A549 (cell line): Measurements from ENCODE around the gene SLC17A7. TPM values are rescaled to one million over a fixed set of nuclear protein-coding genes. Genes with fewer than 3 reads are reported as not detected.

Source experiments
- ATAC-seq, 2 experiments: fragments of 200-7000 bp in 1 of 2; fragments of >200 bp in 1 of 2; cut with Nextera tagmentation in 1 of 2; cut with Tn5 transposase in 1 of 2; 3 replicates each; pipeline versions ENCODE4 v1.8.0 to v1.9.1; 2018 to 2020; ENCODE audit warnings: mild to moderate bottlenecking in 1 of 2, moderate library complexity in 1 of 2
- CTCF ChIA-PET: fragments of 300-600 bp; sonication (Branson Sonifier 250); formaldehyde crosslinking; extraction: SDS; loops from one replicate; lab custom pipeline; 2021; ENCODE audit warnings: antibody characterized with exemption, inconsistent platforms; lab: Yijun Ruan, JAX
- POLR2A ChIA-PET: fragments of 350-600 bp; formaldehyde crosslinking; extraction: SDS; loops from one replicate; lab custom pipeline; 2021; ENCODE audit warnings: antibody characterized with exemption, inconsistent platforms; lab: Yijun Ruan, JAX
- DNase-seq, 2 experiments: peaks; one replicate each; pipeline versions ENCODE4 v3.0.0 to v3.0.0-alpha.2; 2011 to 2016; ENCODE audit warnings: low read depth in 1 of 2, low spot score in 1 of 2
- FAIRE-seq: peaks from 2 replicates; lab custom pipeline; 2011; peaks lifted over from hg19 to GRCh38; lab: Jason Lieb, UNC
- H3K27ac ChIP-seq, 2 experiments: fragments of >200 bp; sonication (Bioruptor Twin); formaldehyde crosslinking; 3 replicates each; pipeline ENCODE4 v1.5.1; 2016 to 2017
- H3K4me1 ChIP-seq: fragments of >200 bp; sonication (Bioruptor Twin); formaldehyde crosslinking; 3 replicates; pipeline ENCODE4 v1.6.1; 2016
- H3K4me2 ChIP-seq: fragments of >200 bp; sonication (Bioruptor Twin); formaldehyde crosslinking; 3 replicates; pipeline ENCODE4 v1.6.1; 2016
- H3K4me3 ChIP-seq: fragments of >200 bp; sonication (Bioruptor Twin); formaldehyde crosslinking; 3 replicates; pipeline ENCODE4 v1.5.1; 2016
- H3K9me3 ChIP-seq: fragments of >200 bp; sonication (Bioruptor Twin); formaldehyde crosslinking; 3 replicates; pipeline ENCODE4 v1.6.1; 2016
- CBX8 ChIP-seq: fragments of 200-600 bp; sonication (generic); IDR thresholded peaks from 2 replicates; pipeline ENCODE4 v1.6.1; 2016
- CEBPB ChIP-seq, 2 experiments: fragments of >200 bp in 1 of 2; sonication (Bioruptor Twin) in 1 of 2; formaldehyde crosslinking in 1 of 2; IDR thresholded peaks; 2 replicates each; pipeline ENCODE4 v1.6.1; 2012 to 2016
- CHD4 ChIP-seq: fragments of 200-600 bp; sonication (generic); IDR thresholded peaks from 2 replicates; pipeline ENCODE4 v1.6.1; 2016; ENCODE audit warnings: antibody characterized with exemption, mild to moderate bottlenecking, borderline replicate concordance
- EHF ChIP-seq: fragments of 250-450 bp; sonication (Bioruptor Pico); IDR thresholded peaks from 2 replicates; pipeline ENCODE4 v1.5.0; 2020; ENCODE audit warnings: mild to moderate bottlenecking
- EHMT2 ChIP-seq: fragments of 200-600 bp; sonication (generic); IDR thresholded peaks from 2 replicates; pipeline ENCODE4 v1.6.1; 2016; ENCODE audit warnings: antibody characterized with exemption, low read depth, mild to moderate bottlenecking, moderate library complexity
- ESRRA ChIP-seq: fragments of 150-350 bp; IDR thresholded peaks from 2 replicates; pipeline ENCODE4 v1.6.1; 2014; ENCODE audit warnings: mild to moderate bottlenecking, low read length, borderline replicate concordance
- KDM1A ChIP-seq: fragments of 200-600 bp; sonication (generic); IDR thresholded peaks from 2 replicates; pipeline ENCODE4 v1.6.1; 2016; ENCODE audit warnings: low read depth, mild to moderate bottlenecking
- MAFK ChIP-seq: fragments of 450-650 bp; IDR thresholded peaks from 2 replicates; pipeline ENCODE4 v1.6.1; 2014; ENCODE audit not compliant: partially characterized antibody
- MYC ChIP-seq: IDR thresholded peaks from 2 replicates; pipeline ENCODE4 v1.6.1; 2012; ENCODE audit warnings: mild to moderate bottlenecking, inconsistent platforms, low read length, improper control_type of control experiment, borderline replicate concordance
- NFE2L2 ChIP-seq: fragments of 150-350 bp; conservative IDR thresholded peaks from 2 replicates; pipeline ENCODE4 v1.6.1; 2014; ENCODE audit warnings: low read length
- RARB ChIP-seq: fragments of 250-450 bp; sonication (Bioruptor Pico); IDR thresholded peaks from 2 replicates; pipeline ENCODE4 v1.8.0; 2021; ENCODE audit warnings: mild to moderate bottlenecking, moderate library complexity
- RFX5 ChIP-seq: fragments of 450-650 bp; IDR thresholded peaks from 2 replicates; pipeline ENCODE4 v1.7.1; 2014; ENCODE audit warnings: antibody characterized with exemption, mild to moderate bottlenecking, moderate library complexity
- SMC3 ChIP-seq: fragments of >200 bp; sonication (Bioruptor Twin); formaldehyde crosslinking; IDR thresholded peaks from 3 replicates; pipeline ENCODE4 v1.6.1; 2018; ENCODE audit warnings: inconsistent platforms
- SREBF2 ChIP-seq: fragments of 450-650 bp; IDR thresholded peaks from 2 replicates; pipeline ENCODE4 v1.6.1; 2014; ENCODE audit warnings: mild to moderate bottlenecking, moderate library complexity
- TFCP2L1 ChIP-seq: fragments of 250-450 bp; sonication (Bioruptor Pico); IDR thresholded peaks from 2 replicates; pipeline ENCODE4 v1.5.0; 2021; ENCODE audit warnings: mild to moderate bottlenecking
- ZNF302 ChIP-seq: fragments of 250-450 bp; sonication (Bioruptor Pico); IDR thresholded peaks from 2 replicates; pipeline ENCODE4 v1.9.0; 2021; ENCODE audit warnings: inconsistent platforms, mild to moderate bottlenecking, moderate library complexity
- WGBS: methylation state at CpG from one replicate; pipeline ENCODE4 v1.1.6; 2017; ENCODE audit errors: missing lambda C conversion rate; 5-methylcytosine and 5-hydroxymethylcytosine counted together
- polyA plus RNA-seq, 4 experiments: library from polyadenylated mRNA; depleted of rRNA in 3 of 4; stranded (reverse); fragments of >200 nt; fragmentation: RNase III in 1 of 4; extraction: RNeasy Plus Mini Kit Qiagen cat#74134 plus additional on column Dnase treatment in 1 of 4; gene quantifications; 2 replicates in 3 of 4; 3 replicates in 1 of 4; pipeline ENCODE4 v1.2.3, GENCODE V29; 2011 to 2017
- TF ChIP-seq, protein P1 (sequence below): IDR thresholded peaks from 2 replicates; pipeline ENCODE4 v1.6.1; 2012
- TF ChIP-seq, protein P2 (sequence below): fragments of >200 bp; sonication (Bioruptor Twin); formaldehyde crosslinking; IDR thresholded peaks from 3 replicates; pipeline ENCODE4 v1.5.1; 2016
- TF ChIP-seq, protein P3 (sequence below): fragments of 250-450 bp; sonication (Bioruptor Pico); IDR thresholded peaks from 2 replicates; pipeline ENCODE4 v1.5.0; 2021; ENCODE audit warnings: mild to moderate bottlenecking, moderate library complexity, borderline replicate concordance

The SLC17A7 gene
- polyA plus RNA-seq, 2 of the 4 experiments (the other 2 are of a cell fraction) = 0.39 to 0.48 TPM

GRCh38 chr19:49411681-49412326 lies 29.5 kb downstream of the SLC17A7 start:
- WGBS = 49% methylated on average over 3 of the region's 3 CpGs
- no peak overlapping the region for H3K4me2 ChIP-seq
- no peaks in the 10 kb centered on the region for H3K4me1 ChIP-seq
- no peak for FAIRE-seq
- no peak for ATAC-seq
- DNase-seq = no peak
- no peak overlapping the region for H3K4me3 ChIP-seq
- CTCF ChIA-PET = interaction anchor here (0.6 to 6.8 kb wide), 9 partner anchors 8 to 393 kb away, joined by 3 to 58 read pairs (median 3); partner anchors contain the start of gene GFY
- no peak for TF ChIP-seq TFCP2L1 (CRISPR knock-in tag)
- no peak for TF ChIP-seq ESRRA
- TF ChIP-seq, protein P1, sequence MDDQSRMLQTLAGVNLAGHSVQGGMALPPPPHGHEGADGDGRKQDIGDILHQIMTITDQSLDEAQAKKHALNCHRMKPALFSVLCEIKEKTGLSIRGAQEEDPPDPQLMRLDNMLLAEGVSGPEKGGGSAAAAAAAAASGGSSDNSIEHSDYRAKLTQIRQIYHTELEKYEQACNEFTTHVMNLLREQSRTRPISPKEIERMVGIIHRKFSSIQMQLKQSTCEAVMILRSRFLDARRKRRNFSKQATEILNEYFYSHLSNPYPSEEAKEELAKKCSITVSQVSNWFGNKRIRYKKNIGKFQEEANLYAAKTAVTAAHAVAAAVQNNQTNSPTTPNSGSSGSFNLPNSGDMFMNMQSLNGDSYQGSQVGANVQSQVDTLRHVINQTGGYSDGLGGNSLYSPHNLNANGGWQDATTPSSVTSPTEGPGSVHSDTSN = no peak
- no peak for TF ChIP-seq KDM1A
- no peak for TF ChIP-seq CEBPB (IDR thresholded peaks at IDR 0.05)
- TF ChIP-seq, protein P2, sequence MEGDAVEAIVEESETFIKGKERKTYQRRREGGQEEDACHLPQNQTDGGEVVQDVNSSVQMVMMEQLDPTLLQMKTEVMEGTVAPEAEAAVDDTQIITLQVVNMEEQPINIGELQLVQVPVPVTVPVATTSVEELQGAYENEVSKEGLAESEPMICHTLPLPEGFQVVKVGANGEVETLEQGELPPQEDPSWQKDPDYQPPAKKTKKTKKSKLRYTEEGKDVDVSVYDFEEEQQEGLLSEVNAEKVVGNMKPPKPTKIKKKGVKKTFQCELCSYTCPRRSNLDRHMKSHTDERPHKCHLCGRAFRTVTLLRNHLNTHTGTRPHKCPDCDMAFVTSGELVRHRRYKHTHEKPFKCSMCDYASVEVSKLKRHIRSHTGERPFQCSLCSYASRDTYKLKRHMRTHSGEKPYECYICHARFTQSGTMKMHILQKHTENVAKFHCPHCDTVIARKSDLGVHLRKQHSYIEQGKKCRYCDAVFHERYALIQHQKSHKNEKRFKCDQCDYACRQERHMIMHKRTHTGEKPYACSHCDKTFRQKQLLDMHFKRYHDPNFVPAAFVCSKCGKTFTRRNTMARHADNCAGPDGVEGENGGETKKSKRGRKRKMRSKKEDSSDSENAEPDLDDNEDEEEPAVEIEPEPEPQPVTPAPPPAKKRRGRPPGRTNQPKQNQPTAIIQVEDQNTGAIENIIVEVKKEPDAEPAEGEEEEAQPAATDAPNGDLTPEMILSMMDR = no peak
- no peak for TF ChIP-seq RFX5
- TF ChIP-seq, protein P3, sequence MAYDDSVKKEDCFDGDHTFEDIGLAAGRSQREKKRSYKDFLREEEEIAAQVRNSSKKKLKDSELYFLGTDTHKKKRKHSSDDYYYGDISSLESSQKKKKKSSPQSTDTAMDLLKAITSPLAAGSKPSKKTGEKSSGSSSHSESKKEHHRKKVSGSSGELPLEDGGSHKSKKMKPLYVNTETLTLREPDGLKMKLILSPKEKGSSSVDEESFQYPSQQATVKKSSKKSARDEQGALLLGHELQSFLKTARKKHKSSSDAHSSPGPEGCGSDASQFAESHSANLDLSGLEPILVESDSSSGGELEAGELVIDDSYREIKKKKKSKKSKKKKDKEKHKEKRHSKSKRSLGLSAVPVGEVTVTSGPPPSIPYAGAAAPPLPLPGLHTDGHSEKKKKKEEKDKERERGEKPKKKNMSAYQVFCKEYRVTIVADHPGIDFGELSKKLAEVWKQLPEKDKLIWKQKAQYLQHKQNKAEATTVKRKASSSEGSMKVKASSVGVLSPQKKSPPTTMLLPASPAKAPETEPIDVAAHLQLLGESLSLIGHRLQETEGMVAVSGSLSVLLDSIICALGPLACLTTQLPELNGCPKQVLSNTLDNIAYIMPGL (CRISPR knock-in tag) = no peak
- TF ChIP-seq SMC3 = no peak
- TF ChIP-seq EHMT2 = no peak
- TF ChIP-seq, all 56 proteins: peak for 0
- H3K9me3 ChIP-seq = no peaks in the 10 kb centered on the region
- POLR2A ChIA-PET = interaction anchor here (1.3 to 1.4 kb wide), 2 partner anchors 10 to 42 kb away, joined by 3 to 4 read pairs; no protein-coding TSS in a partner anchor
- H3K27ac ChIP-seq = no peak overlapping the region

DNA sequence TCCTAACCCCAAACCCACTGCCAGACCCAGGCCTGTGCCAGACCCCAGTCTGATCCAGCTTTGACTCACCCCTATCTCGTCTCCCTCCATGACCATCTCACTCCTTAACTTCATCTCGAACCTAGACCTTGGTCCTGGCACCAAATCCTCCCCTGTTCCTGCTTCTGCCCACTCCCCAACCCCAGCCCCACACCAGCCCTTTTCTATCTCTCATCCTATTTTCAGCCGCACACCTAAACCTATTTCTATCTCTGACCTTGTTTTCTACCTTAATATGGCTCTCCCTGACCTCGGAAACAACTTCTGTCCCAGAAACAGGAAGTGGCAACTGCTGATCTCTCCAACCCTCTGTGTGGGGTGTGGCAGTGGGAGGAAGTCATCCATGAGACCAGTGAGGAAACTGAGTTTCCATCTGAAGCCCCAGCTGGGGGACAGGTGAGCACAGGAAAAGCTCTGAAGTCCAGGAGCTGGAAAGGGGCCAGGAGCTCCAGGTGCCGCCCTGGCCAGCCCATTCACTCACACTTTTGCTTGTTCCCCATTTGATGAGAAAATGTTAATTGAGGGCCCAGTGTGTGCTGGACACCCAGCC lies 31.8 kb downstream of the SLC17A7 start:
- H3K4me1 ChIP-seq = no peaks in the 10 kb centered on the region
- 88% methylated on average over 5 of the region's 5 CpGs for WGBS
- no peaks in the 10 kb centered on the region for H3K9me3 ChIP-seq
- no peak for ATAC-seq
- no peak for FAIRE-seq
- no peak for DNase-seq
- TF ChIP-seq SREBF2 (no peak), CHD4 (no peak), MYC (no peak), RARB (CRISPR knock-in tag) (no peak), ZNF302 (CRISPR knock-in tag) (no peak), CBX8 (no peak), NFE2L2 (no peak), EHF (CRISPR knock-in tag) (no peak), MAFK (no peak)
- TF ChIP-seq, protein P2 = no peak
- no peak overlapping the region for H3K4me2 ChIP-seq
- H3K4me3 ChIP-seq = no peak overlapping the region
- ChIA-PET POLR2A (no interaction called here), CTCF (interaction anchor here (0.8 to 6.8 kb wide), 9 partner anchors 8 to 312 kb away, joined by 3 to 58 read pairs (median 3); partner anchors contain the start of gene PTH2)
- H3K27ac ChIP-seq = no peak overlapping the region
